T follicular helper cell (primary cell): Measurements from ENCODE around the gene MOGAT1.

Experiments used
- DNase-seq: peaks from one replicate; pipeline ENCODE4 v3.0.0-alpha.2; 2020; ENCODE audit warnings: low read depth
- total RNA-seq, 2 experiments: gene quantifications; one replicate each; lab custom pipeline; 2026; lab: John Stamatoyannopoulos, UW

Gene MOGAT1, protein sequence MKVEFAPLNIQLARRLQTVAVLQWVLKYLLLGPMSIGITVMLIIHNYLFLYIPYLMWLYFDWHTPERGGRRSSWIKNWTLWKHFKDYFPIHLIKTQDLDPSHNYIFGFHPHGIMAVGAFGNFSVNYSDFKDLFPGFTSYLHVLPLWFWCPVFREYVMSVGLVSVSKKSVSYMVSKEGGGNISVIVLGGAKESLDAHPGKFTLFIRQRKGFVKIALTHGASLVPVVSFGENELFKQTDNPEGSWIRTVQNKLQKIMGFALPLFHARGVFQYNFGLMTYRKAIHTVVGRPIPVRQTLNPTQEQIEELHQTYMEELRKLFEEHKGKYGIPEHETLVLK
- total RNA-seq: 0 reads per million in 2 experiments

DNA sequence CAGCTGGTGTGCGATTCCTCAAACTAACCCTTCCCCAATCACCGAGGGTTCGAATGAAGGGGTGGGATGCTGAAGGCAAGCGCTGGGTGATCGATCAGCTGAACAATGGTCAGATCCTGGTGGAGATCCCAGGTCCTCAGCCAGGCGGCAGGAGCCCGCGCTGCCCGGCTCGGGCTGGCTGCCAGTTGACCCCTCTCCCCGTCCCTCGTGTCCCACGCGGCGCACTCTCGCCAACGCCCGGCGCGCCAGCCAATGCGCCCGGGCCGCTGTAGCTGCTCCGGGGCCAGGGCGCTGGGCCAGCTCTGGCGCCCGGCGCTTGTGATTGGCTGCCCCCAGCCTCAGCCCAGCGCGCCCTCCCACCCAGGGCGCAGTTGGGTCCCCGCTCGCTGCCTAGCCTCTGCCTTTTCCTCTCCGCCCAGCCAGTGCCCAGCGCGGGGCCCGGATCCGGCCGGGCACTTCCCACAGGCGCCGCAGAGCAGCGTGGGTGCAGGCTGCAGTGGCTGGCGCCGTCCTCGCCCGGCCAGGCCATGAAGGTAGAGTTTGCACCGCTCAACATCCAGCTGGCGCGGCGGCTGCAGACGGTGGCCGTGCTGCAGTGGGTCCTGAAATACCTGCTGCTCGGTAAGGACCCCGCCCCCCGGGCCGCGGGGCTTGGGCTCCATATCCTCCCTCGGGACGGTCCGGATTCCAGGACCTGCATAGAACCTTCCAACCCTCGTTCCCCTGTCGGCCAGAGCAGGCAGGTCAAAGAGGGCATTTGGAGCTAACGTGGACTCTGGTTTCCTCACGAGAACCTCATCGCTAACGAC is at the start of gene MOGAT1:
Gene MOGAT1 (plus strand): TSS at position 400 of the 809 bp plus-strand sequence. CDS start 128 bp downstream, at position 528.
- DNase-seq: no peak

DNA sequence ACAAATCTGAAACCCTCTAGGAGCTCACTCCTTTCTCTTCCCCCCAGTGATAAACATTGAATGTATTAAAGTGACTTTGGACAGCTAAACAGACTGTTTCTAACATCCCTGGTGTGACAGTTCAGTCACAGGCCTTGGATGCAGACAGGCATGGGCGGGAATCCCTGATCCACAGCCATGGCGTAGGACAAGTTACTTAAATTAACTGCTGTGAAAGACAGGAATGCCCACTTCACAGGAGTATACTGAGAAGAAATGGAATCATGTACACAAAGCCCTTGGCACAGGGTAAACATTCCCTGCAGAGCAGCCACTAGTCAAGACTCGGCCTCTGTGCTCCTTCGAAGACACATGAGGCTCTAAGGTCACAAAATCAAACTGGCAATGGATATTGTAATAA is 49.6 kb upstream of the MOGAT1 start:
- no peak for DNase-seq

DNA sequence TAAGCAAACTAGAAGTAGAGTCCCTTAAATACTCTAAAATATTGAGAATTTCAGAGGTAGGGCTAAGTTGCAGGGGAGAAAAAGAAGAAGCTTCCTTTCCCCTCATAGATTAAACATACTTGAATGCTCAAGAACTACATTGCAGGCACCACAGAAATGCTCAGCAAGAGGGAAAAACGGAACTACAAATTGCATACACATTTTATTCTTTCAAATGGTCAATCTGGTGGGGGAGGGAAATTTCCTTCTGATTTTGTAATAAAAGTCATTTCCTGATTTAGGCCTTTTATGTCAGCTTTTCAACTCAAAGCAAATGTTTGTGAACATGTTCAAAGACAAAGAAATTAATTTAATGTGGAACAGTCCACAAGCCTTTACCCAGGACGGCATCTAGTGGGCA is 48.5 kb upstream of the MOGAT1 start:
- no peak for DNase-seq

DNA sequence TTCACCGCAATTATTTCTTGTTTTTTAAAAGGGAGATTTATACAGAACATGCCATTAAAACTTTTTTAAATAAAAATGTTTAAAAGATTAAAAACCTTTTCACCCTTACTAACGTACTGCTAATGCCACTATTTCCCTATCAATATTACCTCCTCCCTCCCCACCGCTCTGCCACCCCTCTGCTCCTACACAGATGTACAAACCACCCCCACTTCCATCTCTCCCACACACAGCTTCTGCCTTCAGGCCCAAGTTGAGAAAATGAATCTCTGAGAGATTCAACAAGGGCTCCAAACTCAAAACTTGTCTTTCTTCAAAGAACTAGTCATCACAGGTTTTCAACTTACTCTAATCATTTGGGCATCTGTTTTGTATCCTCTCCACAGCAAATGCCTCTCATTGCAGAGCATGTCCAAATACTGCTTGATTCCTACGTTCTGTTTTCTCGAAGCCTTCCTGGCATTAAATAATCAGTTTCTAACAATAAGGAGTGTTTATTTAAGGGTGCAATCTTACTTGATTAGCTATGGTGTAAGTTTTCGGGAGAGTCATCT is 47.6 kb upstream of the MOGAT1 start:
- DNase-seq: no peak

DNA sequence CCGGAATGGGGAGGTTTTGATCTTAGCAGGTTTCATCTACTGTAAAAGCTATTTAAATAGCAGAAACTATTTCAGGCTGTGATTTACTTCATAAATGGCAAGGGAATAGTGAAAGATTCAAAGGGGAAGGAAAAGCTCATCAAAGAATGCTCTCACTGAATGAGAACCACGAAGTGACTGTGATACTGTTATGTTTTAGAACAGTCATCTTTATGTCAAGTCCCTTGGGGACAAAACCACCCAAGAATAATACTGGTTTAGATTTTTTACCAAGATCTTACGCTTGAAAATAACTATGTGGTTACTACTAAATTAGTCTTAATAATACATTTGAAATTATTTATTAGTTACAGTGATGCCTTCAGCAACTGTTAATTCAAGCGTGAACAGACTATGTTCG is 43.7 kb upstream of the MOGAT1 start:
- no peak for DNase-seq

DNA sequence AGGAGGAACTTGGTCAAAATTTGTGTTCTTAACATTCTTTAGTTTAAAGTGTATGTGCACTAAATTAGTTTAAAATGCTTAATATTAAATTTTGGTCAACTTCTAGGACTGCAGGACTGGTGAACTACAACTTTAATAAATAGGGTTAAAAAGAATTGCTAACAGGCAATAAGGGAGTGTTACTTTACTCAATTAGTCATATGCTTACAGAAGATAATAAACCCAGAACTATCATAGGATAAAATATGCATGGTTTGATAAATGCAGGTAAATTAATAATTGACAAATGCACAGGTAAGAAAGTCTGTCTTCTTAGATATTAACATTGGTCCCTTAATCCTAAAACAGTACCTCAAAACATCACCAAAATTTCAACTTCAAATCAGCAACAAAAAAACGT is 36.2 kb upstream of the MOGAT1 start:
- DNase-seq: no peak

DNA sequence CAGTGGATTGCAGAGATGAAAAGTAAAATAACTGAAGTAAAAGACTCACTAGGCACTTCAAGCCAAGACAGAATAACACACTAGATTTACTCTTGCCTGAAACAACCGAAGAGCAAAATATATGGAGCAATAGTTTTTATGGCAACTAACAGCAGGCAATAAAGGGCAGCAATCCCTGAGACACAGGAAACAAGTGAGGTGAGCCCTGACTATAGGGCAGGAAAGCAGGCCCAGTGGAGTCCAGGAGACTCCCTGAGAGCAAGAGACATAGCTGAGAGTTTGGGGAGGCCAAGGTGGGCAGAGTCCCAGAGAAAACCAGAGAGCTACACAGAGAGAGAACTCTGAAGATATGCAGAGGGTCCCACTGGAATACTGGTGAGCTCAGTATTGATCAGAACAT is 34.4 kb upstream of the MOGAT1 start:
- DNase-seq: no peak

DNA sequence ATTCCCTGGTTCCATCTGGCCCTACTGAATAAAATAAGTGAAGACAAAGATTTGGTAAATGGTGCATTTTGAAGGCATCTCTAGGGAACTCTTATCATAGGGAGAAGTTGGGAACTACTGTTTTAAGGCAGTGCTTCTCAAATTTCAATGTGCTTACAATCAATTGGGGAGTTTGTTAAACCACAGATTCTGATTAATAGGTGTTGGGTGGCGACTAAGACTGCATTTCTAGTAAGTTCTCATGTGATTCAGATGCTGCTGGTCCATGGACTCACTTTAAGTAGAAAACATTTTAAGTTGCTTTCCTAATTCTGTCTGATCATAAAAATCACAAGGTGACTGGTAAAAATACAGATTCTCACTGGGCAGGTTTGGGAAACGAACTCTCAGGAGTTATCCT is 30.1 kb upstream of the MOGAT1 start:
- no peak for DNase-seq

DNA sequence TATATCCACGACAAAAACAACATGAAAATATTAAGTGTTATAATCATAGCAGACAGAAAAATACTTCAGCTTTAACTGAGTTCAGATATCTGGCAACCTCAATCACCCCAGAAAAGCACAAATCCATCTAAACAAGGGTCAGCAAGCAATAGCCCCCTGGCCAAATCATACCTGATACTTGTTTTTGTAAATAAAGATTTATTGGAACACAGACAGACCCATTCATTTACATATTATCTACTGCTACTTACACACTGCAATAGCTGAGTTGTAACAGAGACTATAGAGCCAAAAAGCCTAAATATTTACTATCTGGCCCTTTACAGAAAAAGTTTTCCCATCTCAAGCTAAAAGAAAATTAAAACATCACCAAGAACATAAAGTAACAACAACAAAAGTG is 28.3 kb upstream of the MOGAT1 start:
- no peak for DNase-seq

DNA sequence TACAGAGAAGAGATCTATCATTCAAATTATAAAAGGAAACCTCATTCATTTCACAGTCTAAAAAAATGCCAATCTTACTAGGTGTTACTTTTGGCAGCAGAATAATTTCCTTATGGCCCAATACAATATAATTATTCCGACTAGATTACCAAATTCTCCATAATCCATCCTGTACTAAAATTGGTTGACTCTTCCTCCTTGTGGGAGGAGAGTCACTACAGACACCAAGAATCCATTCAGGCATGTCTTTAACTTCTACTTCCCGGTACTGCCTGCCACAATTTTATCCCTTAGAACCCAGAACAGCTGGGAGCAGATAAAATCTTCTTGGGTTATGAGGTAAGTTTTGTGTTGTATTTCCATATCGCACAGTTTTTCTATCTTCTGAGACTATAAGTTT is 25.4 kb upstream of the MOGAT1 start:
- no peak for DNase-seq

DNA sequence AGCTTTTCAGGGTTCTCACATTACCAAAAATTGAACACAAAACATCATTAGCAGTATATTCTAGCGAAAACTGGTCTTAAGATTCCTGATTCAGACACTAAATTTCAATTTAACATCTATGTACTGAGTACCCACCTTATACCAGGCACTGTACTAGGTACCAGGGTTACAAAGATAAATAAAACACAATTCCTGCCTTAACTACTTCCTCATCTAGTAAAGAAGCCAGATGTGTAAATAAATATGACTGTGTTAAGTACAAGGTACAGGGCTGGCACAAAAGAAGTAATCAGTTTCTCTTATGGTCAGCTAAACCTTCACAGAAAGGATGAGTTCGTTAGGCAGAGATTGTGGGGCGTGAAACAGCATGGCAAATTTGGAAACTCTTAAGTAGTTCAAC is 21.7 kb upstream of the MOGAT1 start:
- DNase-seq: no peak

DNA sequence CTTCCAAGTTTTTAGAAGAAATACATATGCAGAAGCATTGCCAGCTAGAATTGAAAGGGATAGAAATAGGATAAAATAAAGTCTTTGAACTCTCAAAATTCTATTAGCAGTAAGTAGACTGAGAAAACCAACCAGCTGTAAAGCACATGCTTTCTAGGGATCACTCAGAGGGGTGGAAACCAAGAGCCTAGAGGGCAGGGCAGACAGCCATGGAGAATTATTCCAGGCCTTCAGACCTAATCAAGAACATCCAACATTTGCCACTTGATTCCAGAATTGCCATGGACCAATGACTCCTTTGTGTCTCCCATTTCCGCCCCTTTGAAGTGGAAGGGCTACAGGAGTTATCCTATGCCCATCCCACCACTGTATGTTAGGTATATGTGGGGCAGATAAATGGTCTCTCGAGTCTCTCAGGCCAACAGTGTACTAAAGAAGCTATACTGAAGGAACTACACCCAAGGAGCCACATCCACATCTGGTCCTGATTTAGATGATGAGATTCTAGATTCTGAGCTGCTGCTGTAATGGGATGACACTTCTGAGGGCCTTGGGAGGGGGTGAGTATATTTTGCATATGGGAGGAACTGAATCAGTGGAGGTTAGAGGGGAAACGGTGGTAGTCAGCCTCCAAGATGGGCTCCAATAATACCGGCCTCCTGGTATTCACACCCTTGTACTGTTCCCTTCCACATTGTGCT is 19.6 kb upstream of the MOGAT1 start:
- DNase-seq: no peak

DNA sequence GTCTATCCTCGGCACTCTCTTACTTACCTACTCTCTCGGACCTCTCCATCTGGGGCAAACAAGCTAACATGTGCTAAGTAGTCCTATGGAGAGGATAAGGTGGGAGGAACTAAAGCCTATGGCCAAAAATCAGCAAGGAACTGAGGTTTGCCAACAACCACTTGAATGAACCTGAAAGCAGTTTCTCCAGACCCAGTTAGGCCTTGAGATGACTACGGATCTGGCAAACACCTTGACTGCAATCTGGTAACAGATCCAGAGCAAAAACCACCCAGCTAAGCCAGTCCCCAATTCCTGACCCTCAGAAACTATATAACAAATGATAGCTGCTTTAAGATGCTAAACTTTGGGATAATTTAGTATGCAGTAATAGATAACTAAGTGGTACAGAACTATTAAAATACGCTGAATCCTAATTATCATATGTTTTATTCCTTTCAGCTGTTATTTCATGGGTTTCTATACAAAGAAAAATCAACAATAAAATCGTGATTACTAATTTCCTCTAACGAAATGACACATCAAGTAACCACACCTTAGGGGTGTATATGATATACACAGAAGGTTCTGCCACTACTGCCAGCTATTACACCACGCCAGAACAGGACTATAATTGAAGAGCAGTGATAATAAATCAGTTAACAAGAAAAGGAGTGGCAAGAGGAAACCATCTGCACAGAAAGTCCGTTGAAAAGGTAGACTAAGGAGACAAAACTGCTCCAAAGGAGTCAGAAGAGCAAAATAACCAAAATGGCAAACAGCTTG is 18.8 kb upstream of the MOGAT1 start:
- DNase-seq: no peak

DNA sequence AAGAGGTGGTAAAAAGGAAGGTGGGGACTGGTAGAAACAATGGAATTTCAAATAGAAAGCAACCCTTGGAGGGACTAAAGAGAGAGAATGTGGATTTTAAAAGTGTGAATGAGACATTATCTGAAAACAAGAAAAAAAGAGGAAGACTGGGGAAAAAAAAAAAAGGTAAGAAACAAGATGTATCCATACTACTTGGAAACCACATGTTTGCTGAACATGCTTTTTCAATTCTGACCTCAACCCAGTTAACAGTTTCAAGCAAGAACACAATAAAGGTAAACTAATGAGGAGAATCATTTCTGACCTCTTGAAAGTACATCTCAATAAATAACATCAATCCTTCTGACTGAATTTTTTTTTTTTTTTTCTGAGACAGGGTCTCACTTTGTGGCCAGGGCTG is 18.2 kb upstream of the MOGAT1 start:
- no peak for DNase-seq

DNA sequence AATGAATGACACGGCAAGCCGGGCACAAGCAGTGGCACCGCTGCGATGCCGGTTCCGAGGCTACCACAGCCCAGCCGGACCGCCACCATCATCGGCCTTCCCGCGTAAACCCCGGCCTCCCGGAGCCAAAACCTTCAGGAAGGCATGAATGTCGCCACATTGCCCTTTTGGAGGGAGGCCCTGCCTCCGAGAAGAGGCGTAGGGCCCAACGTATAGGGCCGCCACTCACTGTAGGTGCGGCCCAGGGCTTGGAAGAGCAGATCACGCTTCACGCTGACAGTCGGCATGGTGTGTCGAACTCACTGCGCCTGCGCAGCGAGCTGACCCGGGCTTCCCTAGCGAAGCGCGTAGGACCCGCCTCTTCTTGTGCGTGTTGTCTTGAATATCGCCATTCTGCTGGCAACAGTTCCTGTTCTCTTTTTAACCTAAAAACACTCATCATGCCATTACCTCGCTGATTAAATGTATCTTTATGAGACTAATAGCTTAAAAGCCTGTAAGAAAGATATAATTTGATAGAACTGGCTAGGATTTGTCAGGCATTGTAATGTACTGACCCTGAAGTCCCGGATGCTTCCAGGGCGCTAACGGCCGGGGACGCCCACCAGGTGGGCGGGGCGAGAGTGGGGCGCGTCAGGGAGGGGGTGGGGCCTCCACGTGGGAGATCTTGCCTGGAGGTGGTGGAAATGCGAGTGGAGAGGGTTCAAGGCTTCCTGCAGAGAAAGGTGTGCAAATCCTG is 15.5 kb upstream of the MOGAT1 start, which contains the start of gene FARSB:
Gene FARSB (minus strand): TSS at position 306 of the 739 bp plus-strand sequence. CDS start 19 bp downstream, at position 287.
- peak; percentile 92 for DNase-seq

DNA sequence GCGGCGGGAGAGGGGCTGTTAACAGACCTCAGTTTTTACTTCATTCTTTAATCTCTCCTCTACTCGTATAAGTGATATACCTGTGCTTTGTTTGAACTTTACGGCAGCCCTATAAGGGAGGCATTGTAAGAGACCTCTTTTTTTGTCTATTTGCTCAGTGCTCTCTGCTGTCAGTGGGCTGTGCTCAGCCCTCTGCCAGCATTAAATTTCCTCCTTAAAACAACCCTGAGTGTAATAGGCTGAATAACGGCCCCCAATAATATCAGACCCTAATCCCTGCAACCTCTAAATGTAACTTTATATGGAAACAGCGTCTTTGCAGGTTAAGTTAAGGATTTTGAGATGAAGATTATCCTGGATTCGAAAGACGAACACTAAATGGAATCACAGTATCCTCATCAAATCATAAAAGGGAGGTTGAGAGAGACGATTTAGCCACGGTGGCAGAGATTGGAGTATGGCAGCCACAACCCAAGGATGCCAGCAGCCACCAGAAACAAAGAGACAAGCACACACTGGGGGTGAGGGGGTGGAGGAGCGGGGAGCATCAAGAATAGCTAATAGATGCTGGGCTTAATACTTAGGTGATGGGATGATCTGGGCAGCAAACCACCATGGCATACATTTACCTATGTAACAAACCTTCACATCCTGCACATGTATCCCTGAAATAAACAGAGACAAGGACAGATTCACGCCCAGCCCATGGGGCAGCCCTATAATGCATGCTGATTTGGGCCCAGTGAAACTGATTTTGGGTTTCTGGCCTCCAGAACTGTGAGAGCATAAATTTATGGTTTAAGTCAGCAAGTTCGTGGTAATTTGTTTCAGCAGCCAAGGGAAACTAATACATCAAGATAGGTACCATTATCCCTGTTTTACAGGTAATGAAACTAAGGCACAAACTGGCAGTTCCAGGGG is 14.7 kb upstream of the MOGAT1 start:
- DNase-seq: no peak

DNA sequence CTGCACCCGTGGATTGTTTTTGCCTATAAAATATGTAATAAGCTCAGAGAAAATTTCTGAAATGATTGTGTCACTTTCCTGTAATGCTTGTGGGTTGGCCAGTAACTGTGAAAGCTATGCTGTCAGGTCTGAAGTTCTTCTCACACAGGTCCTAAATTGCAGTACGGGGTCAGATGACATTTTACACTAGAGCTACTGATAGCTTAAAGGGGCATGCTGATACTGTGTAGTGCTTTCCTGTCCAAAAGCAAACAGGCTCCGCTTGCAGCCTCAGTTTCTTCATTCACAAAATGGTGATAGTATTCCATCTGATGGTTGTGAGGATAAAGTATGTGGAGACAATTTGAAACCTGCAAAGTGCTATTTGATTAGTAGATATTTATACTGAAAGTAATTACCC is 8.0 kb upstream of the MOGAT1 start:
- no peak for DNase-seq

DNA sequence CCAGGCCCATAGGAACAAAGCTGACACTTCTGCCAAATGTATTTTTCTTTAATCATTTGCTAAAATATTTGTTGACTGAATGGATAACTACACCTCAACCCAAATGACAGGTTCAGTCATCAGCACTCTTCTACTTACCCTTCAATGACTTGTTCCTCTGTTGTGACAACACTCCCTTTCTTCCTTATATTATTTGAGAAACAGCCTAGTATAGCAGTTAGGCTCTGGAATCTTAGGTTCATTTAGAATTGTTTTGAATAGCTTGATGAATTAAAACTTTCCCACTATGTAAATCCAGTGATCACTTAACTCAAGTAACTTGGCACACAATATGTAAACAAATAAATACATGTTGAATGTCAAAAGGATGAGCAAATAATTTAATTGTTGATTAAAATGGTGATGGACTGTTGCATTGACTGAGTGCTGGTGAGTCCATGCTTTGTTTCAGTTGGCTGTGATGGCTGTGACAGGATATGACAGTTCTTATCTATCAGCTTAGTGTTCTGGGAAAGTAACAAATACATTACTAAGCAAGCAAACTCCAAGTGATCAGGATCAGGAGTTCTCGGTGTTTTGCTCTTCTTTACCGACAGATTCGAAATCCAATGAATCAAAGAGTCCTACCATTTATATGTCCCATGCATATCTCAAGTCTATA is 2.8 kb upstream of the MOGAT1 start:
- no peak for DNase-seq

DNA sequence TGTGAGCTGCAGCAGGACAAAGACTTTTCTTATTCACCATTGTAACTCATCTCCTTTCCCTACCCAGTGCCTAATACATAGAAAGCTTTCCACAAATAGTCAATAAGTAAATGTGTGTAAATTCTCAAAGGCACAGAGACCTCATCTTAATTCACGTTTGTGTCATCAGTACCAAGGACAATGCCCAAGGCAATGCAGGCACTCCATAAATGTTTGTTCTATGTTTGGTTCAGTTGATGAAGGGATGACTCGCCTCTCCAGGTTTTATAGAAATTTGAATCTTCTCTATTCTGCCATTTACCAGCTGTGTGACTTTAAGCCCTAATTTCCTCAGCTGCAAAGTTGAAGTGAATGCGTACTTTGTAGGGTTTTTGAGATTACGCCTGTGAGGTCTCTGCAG is 2.1 kb upstream of the MOGAT1 start:
- DNase-seq: no peak
